ENCODE data around the gene VPS54.
"Not testable (repeated sequence)": the region's sequence is repeated elsewhere in the genome, so short reads cannot be mapped to it uniquely, and the experiment has no call there.

The VPS54 gene

GRCh38 chr2:63866009-63866709 lies 153.1 kb downstream of the VPS54 start:
- DNase-seq: peak in 1 of 2 donors; percentile 12

DNA sequence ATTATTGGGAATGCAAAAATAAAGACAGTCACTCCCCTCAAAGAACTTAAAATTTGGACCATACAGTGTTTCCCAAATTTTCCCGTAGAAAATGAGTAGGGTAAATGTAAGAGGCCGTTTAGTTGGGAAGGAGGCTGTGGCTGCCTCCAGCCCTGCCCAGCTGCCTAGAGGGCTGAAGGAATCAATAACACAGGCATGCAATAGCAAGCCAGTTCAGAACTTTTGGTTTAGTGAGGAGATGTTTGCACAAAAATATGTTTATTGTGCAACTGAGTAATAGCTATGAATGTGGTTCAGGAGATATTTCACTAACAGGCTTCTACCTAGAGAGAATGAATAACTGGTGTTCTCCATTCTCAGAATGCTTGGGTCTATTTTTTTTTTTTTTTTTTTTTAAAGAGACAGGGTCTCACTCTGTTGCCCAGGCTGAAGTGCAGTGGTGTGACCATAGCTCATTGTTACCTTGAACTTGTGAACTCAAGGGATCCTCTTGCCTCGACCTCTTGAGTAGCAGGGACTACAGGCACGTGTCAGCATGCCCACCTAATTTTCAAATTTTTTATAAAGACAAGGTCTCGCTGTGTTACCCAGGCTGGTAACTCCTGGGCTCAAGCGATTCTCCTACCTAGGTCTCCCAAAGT lies 153.9 kb downstream of the VPS54 start:
- DNase-seq: no peak

DNA sequence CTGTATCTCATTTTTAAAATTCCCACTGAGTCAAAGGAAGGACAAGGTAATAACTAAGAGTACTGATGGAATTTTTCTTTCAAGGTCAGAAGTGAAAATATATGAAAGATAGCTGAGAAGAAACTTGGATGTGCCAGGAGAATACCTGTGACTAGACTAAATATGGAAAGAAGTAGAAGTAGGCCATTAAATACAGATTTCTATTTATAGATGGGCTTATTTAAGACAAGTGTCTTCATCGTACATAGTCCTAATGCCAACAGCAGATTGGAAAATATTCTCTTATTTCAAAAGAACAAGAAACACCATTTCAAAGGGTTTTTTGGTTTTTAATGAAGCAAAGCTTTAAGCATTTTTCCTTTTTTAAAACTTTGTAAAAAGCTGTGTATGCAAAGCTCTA lies 155.5 kb downstream of the VPS54 start:
- DNase-seq: no peak

DNA sequence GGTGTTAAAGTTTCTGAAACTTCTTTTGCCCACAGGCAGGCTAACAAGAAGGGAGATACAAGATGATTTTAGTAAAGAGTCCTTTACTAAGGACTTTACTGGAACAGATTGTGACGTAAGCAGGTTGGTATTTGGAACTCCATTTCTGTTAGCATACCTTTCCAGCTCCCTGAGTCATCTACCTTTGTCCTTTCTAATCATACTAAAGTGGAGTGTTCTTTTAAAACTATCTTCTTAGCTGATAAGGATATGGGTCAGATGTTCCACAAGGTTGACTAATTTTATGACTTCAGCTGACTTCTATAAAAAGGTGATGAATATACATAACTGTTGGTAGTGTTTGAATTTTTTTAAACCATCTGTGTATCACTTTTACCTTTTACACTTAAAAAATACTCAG lies 156.4 kb downstream of the VPS54 start:
- DNase-seq: no peak

DNA sequence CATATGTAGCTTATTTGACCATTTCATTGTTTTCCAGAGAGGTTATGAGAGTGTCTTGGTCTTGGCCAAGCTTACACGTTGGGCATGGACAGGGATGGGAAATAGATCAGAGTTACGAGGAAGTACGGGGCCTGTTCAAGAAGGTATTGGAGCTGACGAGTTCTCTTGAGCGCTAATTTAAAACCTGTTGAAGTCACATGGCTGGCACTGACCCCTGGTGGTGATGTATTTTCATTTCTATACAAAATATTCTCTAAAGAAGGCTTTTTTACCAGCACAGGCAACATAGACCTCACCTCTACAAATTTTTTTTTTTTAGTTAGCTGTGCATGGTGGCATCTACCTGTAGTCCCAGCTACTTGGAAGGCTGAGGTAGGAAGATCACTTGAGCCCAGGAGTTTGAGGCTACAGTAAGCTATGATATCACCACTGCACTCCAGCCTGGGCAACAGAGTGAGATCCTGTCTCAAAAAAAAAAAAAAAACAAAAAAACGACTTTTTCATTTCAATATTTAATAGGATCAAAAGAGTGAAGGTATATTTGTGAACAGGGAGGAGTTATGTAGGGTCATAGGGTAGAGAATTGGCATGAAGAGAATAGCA lies 157.9 kb downstream of the VPS54 start:
- DNase-seq: peak; percentile 59 to 74

DNA sequence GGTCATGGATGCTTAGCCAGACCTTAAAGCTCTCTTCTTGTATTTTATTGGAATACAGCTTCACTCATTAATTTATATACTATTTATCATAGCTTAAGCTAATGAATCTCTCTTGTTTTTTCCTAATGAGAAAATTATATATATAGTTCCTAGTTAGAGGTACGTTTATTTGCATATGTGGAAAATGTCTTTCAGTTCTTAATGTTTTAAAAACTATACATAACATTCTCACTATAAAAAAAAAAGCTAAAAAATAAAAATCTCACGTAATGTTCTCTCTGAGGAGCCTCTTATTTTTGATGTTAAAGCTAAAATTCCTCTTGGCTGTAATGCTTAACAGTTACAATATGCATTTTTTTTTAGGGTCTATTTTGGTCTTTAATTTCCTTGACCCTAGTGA lies 160.9 kb downstream of the VPS54 start:
- DNase-seq: no peak

DNA sequence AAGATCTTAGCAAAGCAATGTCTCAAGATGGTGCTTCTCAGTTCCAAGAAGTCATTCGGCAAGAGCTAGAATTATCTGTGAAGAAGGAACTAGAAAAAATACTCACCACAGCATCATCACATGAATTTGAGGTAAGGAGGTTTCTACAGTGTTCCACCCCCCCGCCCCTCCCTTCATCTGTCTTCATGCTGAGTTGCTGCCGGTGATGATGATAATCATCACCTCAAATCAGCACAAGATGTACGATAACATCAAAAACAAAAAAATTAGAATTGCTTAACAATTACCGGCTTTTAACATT lies 163.0 kb downstream of the VPS54 start:
- peak; percentile 61 to 74 for DNase-seq

GRCh38 chr2:63855418-63856302 lies 163.6 kb downstream of the VPS54 start:
- peak in 1 of 2 donors; percentile 9 for DNase-seq

- DNase-seq: no peak
These were observed 165.5 kb downstream of the VPS54 start for GRCh38 chr2:63853527-63854310.

DNA sequence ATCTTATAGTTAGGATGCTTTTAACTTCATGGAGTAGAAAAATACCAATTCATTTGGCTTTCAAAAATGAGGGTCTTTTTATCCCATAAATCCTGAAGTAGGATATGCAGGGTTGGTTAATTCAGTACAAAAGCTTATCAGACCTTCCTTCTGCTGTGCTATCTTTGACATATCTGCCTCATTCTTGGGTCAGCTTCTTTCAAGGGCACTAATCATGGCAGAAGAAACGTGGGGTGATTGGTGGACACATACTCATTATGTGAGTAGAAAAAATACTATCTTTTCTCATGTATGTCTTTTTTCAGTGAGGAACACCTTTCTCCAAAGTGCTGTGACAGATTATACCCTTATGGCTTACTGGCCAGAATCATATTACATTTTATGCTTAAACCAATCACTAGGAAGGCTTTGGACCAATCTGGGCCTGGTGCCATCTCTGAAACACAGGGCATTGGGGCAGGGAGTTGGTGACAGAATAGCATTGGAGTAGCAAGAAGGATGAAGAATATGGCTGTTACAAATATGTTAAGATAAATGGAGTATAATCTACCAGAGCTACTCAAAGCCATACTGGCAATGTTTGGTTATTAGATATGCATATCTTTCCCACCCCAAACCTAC lies 167.4 kb downstream of the VPS54 start:
- no peak for DNase-seq

GRCh38 chr2:63850649-63851048 lies 168.6 kb downstream of the VPS54 start:
- peak in 1 of 2 donors; percentile 20 for DNase-seq

DNA sequence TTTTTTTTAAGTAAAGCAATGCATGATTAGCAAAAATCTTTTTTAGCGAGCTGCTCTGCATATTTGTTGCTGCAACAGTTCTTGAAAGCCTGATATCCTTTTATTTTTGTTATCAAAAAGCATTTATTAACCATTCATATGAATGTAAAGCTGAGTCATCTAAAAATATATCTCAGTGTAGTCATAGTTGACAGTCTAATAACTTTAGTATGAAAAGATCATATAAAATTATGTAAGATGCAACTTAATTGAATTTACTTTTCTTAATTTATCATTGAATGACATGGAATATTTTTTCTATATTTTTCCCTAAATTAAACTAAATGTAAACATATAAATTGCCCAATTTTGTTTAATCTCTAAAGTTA lies 169.0 kb downstream of the VPS54 start:
- DNase-seq: no peak

GRCh38 chr2:63849381-63850203 lies 169.6 kb downstream of the VPS54 start:
- DNase-seq: no peak

- DNase-seq: not testable (repeated sequence)
These were observed 171.7 kb downstream of the VPS54 start for GRCh38 chr2:63847571-63847970.

- no peak for DNase-seq
These were observed 172.7 kb downstream of the VPS54 start for GRCh38 chr2:63846487-63846886.

DNA sequence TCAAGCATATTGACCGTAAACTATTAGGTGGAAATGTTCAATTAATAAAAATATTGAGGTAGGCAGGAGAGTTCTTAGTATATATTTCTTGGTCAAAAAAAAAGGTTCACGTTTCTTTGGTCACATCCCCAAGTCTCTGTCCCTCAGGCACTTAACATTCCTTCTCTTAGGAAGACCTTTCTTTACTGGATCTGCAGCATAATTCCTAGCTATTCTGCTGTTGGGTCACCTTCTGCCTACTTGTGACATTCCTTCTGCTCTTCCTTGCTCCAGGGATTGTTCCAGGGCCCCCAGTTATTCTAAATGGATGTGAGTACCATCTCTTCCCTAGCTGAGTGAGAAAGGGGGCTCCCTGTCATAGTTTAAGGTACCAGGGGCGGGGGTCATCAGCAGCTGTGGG lies 173.4 kb downstream of the VPS54 start:
- no peak for DNase-seq

DNA sequence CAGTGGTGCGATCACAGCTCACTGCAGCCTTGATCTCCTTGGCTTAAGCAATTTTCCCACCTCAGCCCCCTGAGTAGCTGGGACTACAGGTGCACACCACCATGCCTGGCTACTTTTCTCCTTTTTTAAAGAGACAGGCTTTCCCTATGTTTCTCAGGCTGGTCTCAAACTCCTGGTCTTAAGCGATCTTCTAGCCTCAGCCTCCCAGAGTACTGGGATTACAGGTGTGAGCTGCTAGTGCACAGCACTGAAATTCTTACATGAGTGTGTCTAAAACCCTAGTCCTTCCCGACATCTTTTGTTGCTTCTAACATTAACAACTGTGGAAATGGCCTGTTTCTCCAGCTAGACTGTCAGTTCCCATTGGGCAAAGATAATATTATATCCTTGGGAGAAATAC lies 174.6 kb downstream of the VPS54 start:
- DNase-seq: no peak

DNA sequence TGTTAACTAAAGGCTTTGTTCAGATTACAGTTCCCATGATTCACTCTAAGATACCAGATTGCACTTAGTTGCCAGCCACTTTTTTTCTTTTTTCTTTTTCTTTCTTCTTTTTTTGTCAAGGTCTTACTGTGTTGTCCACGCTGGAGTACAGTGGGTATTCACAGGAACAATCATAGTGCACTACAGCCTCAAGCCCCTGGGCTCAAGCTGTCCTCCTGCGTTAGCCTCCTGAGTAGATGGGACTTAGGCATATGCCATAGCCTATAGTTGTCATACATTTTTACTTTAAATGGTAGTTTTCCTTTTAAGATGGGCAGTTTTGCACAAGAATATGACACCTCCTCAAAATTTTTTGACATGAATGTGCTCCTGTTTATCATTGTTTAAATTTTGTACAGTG lies 175.4 kb downstream of the VPS54 start:
- no peak for DNase-seq

- DNase-seq: no peak
These were observed 176.1 kb downstream of the VPS54 start for GRCh38 chr2:63843093-63843492.

DNA sequence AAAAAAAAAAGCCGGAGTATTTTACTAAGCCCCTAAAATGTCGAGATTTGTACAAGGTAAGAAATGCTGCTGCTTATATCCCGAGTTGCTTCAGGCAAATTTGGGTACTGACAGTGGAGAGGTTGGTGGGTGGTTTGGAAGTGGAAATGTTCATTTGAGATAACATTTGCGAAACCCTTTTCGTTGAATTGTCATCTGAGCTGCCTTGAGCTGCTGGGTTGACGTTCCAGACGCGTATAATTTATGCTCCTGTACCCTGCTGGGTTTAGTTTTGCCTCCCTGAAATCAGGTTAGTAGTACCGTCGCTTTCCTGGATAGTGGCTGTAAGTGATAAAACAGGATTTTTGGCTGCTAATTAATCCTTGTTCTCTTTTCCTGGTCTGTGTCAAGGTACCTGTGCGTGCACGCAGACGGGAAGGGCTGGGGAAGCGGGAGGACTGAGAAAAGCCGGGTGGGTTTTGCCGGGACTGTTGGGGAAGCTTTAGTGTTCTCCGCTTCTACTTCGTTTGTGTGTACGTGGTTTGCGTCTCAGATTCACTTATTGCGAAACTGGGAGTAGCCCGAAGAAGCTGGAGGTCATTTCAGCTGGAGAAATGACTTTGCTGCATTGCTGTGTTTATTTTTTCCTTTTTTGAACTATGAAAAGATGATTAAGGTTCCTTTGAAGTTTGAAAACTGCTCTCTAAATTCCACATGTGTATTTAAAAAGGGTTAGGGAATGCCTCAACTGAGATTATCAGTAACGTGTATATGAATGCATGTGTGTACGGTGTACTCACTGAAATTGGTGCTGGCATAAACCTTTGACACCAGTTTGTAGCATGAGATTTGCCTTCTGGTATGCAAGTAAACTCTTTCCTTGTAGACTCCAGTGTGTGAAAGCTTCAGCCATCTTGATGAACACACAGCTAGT lies 176.8 kb downstream of the VPS54 start:
- no peak for DNase-seq
